ENCODE measurements around the gene DNAI2. TPM values are rescaled to one million over a fixed set of nuclear protein-coding genes. Genes with fewer than 3 reads are reported as not detected.

The DNAI2 gene
- total and polyA plus RNA-seq, 9 of the 15 experiments (the other 6 are each of a cell fraction or from before 2014, with no cell fraction given) = not detected

DNA sequence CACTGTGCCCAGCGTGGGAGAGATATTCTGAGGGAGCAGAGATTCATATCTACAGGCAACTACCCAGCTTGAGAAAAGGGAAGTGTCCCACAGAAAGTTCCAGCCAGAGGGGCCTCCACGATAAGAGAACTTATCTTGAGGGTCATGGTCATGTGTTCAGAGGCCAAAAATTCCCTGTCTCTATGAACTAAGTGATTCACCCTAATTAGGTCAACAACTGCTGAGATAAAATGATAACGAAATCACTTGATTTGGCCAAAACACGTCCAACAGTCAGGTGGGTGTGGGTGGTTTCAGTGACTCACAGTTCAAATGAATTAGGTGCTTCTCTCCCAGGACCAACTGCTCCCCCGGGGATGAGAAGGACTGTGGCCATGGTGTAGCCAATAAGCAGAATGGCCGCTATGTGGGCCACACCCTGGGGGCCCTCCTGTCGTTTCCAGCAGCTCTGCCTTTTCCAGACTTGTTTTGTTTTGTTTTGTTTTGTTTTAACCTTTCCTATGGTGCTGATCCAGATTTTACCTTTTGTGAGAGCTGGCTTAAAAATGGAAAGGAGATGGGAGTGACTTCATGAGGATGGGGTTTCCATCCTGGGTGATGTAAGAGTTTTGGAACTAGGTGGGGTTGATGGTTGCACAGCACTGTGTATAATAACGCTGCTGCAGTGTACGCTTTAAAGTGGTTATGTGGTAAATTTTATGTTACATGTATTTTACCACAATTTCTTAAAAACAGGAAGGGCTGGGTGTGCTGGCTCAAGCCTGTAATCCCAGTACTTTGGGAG is 8.7 kb downstream of the DNAI2 start (continued):
- TF ChIP-seq NR4A1 (CRISPR knock-in tag; IDR thresholded peaks at IDR 0.05) (no peak), NR4A1 (tag; IDR thresholded peaks at IDR 0.05) (peak; percentile 67; the same call in 1 of the 2 replicates), JUNB (CRISPR knock-in tag; conservative IDR thresholded peaks at IDR 0.05) (no peak), EP300 (IDR thresholded peaks at IDR 0.05; ENCODE audit: low read length) (peak; percentile 83), FOXK1 (CRISPR knock-in tag; IDR thresholded peaks at IDR 0.05; ENCODE audit: borderline replicate concordance) (no peak), CBX8 (IDR thresholded peaks at IDR 0.05; ENCODE audit: borderline replicate concordance, extremely low read depth, low read depth, low read length, poor library complexity, severe bottlenecking) (no peak), ZNF143 (CRISPR knock-in tag; IDR thresholded peaks at IDR 0.05) (no peak), BRF1 (IDR thresholded peaks at IDR 0.05; ENCODE audit: borderline replicate concordance, extremely low read depth, insufficient read length) (no peak), NR2F6 (CRISPR knock-in tag; IDR thresholded peaks at IDR 0.05) (no peak), ERF (CRISPR knock-in tag; IDR thresholded peaks at IDR 0.05) (no peak), ZFP91 (CRISPR knock-in tag; IDR thresholded peaks at IDR 0.05) (no peak), LARP7 (IDR thresholded peaks at IDR 0.05) (no peak), SFPQ (IDR thresholded peaks at IDR 0.05; ENCODE audit: low read depth, low read length) (no peak), ZNF766 (CRISPR knock-in tag; conservative IDR thresholded peaks at IDR 0.05) (peak; percentile 91; the same call in 1 of the 2 replicates), RAD51 (IDR thresholded peaks at IDR 0.05; ENCODE audit: borderline replicate concordance, low read depth) (no peak), ARHGAP35 (IDR thresholded peaks at IDR 0.05; ENCODE audit: partially characterized antibody) (no peak)
- TF ChIP-seq, protein P1, sequence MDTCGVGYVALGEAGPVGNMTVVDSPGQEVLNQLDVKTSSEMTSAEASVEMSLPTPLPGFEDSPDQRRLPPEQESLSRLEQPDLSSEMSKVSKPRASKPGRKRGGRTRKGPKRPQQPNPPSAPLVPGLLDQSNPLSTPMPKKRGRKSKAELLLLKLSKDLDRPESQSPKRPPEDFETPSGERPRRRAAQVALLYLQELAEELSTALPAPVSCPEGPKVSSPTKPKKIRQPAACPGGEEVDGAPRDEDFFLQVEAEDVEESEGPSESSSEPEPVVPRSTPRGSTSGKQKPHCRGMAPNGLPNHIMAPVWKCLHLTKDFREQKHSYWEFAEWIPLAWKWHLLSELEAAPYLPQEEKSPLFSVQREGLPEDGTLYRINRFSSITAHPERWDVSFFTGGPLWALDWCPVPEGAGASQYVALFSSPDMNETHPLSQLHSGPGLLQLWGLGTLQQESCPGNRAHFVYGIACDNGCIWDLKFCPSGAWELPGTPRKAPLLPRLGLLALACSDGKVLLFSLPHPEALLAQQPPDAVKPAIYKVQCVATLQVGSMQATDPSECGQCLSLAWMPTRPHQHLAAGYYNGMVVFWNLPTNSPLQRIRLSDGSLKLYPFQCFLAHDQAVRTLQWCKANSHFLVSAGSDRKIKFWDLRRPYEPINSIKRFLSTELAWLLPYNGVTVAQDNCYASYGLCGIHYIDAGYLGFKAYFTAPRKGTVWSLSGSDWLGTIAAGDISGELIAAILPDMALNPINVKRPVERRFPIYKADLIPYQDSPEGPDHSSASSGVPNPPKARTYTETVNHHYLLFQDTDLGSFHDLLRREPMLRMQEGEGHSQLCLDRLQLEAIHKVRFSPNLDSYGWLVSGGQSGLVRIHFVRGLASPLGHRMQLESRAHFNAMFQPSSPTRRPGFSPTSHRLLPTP (IDR thresholded peaks at IDR 0.05; ENCODE audit: borderline replicate concordance, extremely low read depth, insufficient read length) = no peak

All from K562 (cell line).